ENCODE measurements around the gene CDK1. TPM values are rescaled to one million over a fixed set of nuclear protein-coding genes. Genes with fewer than 3 reads are reported as not detected.

The CDK1 gene
- total and polyA plus RNA-seq, 2 experiments from 2014 or later = 34.0 to 65.3 TPM

- no peaks in the 10 kb centered on the region for H3K36me3 ChIP-seq
- no peak overlapping the region for H3K4me3 ChIP-seq
- H3K27me3 ChIP-seq = no peaks in the 10 kb centered on the region
- no peak for TF ChIP-seq CTCF (IDR thresholded peaks at IDR 0.05; ENCODE audit: low read depth, low read length)
- no peaks in the 10 kb centered on the region for H3K9me3 ChIP-seq (ENCODE audit: low read depth)
- H3K27ac ChIP-seq = no peak overlapping the region
- DNase-seq (ENCODE audit: low read depth in 1 of 2, low spot score in 1 of 2) = no peak
- H3K4me1 ChIP-seq (ENCODE audit: low read depth) = no peaks in the 10 kb centered on the region
These were observed 11.1 kb downstream of the CDK1 start for GRCh38 chr10:60789340-60789739.

DNA sequence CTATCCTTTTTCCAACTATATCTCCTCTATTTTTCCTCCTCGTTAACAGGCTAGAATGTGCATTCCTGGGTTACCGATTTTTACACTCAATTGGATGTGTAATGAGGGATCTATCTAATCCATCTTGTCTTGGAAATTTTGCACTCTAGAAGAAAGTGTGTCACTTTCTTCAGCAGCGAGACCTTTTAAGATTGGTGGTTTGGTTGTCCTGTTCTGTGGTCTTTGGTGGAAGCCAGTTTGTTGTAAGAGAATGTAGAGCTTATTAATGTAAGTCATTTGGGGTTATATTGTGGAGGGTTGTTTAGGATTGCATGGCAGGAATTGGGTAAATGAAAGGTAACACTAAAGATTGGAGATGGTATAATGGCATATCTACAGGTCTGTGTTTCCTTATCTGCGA lies 16.7 kb downstream of the CDK1 start:
- DNase-seq (ENCODE audit: low read depth in 1 of 2, low spot score in 1 of 2) = no peak
- no peaks in the 10 kb centered on the region for H3K9me3 ChIP-seq (ENCODE audit: low read depth)
- no peak overlapping the region for H3K4me3 ChIP-seq
- no peaks in the 10 kb centered on the region for H3K36me3 ChIP-seq
- H3K4me1 ChIP-seq (ENCODE audit: low read depth) = peaks cover 3% of the 10 kb centered on the region
- no peak for TF ChIP-seq CTCF (IDR thresholded peaks at IDR 0.05; ENCODE audit: low read depth, low read length)
- H3K27ac ChIP-seq = no peak overlapping the region
- H3K27me3 ChIP-seq = no peaks in the 10 kb centered on the region

DNA sequence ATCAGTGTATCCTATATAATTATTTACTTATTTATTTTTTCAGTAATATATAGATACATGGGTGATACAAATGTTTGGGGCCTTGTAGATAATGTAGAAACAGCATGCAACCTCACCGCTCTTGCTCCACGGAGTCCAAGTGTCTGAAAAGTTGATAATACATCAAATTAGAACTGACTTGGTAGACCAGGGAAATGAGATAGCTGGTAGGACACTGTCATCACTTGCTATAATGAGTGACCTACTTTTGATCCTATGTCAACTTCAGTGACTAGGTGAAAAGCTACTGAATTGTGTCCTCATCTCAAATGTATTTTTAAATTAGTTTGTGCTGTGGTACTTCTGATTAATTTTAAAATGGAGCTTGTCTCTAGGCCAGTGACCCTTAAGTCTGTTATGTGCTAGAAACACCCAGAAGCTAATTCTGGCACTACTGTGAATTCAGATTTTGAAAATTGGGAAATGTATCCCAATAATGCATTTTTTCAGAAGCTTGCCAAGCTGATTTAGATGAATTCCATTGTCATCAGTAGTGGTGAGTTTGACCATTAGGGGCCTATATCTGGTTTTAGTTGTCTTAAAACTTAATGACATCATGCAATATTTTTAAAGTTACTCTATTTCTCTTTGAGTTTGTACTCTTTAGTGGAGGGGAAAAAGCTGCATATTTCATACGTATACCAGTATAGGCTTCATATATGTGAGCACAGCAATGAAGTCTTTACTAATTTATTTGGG lies 17.4 kb downstream of the CDK1 start:
- no peak overlapping the region for H3K4me3 ChIP-seq

GRCh38 chr10:60796481-60796880 lies 18.2 kb downstream of the CDK1 start:
- Histone ChIP-seq H3K27ac (peak overlapping the region; percentile 16), H3K36me3 (no peaks in the 10 kb centered on the region), H3K9me3 (ENCODE audit: low read depth) (no peaks in the 10 kb centered on the region), H3K27me3 (no peaks in the 10 kb centered on the region), H3K4me1 (ENCODE audit: low read depth) (peaks cover 3% of the 10 kb centered on the region), H3K4me3 (no peak overlapping the region)
- TF ChIP-seq CTCF (IDR thresholded peaks at IDR 0.05; ENCODE audit: low read depth, low read length) = no peak
- no peak for DNase-seq (ENCODE audit: low read depth in 1 of 2, low spot score in 1 of 2)

More for the DNA sequence above, 17.4 kb downstream of the CDK1 start:
- no peak for TF ChIP-seq CTCF (IDR thresholded peaks at IDR 0.05; ENCODE audit: low read depth, low read length)
- H3K36me3 ChIP-seq = no peaks in the 10 kb centered on the region
- peaks cover 3% of the 10 kb centered on the region for H3K4me1 ChIP-seq (ENCODE audit: low read depth)
- H3K9me3 ChIP-seq (ENCODE audit: low read depth) = no peaks in the 10 kb centered on the region
- H3K27me3 ChIP-seq = no peaks in the 10 kb centered on the region
- H3K27ac ChIP-seq = no peak overlapping the region
- DNase-seq (ENCODE audit: low read depth in 1 of 2, low spot score in 1 of 2) = no peak

GRCh38 chr10:60797200-60797599 lies 18.9 kb downstream of the CDK1 start:
- Histone ChIP-seq H3K4me3 (no peak overlapping the region), H3K4me1 (ENCODE audit: low read depth) (peaks cover 3% of the 10 kb centered on the region), H3K27me3 (no peaks in the 10 kb centered on the region), H3K36me3 (no peaks in the 10 kb centered on the region), H3K27ac (peak overlapping the region; percentile 16), H3K9me3 (ENCODE audit: low read depth) (no peaks in the 10 kb centered on the region)
- no peak for DNase-seq (ENCODE audit: low read depth in 1 of 2, low spot score in 1 of 2)
- no peak for TF ChIP-seq CTCF (IDR thresholded peaks at IDR 0.05; ENCODE audit: low read depth, low read length)

Data from cardiac muscle cell (in vitro differentiated cells and primary cell).